Colonic mucosa (tissue), 4 donors: Measurements from ENCODE around the gene ATXN1. TPM values are rescaled to one million over a fixed set of nuclear protein-coding genes. Genes with fewer than 3 reads are reported as not detected.

ENCODE experiments used
- DNase-seq: peaks from one replicate; pipeline ENCODE4 v3.0.0-alpha.2; 2020
- H3K27ac ChIP-seq: fragments of 200-600 bp; one replicate; pipeline ENCODE4 v1.8.0; 2021
- H3K27me3 ChIP-seq: fragments of 200-600 bp; one replicate; pipeline ENCODE4 v1.8.0; 2021
- H3K36me3 ChIP-seq: fragments of 200-600 bp; one replicate; pipeline ENCODE4 v1.8.0; 2021
- H3K4me1 ChIP-seq: fragments of 200-600 bp; one replicate; pipeline ENCODE4 v1.8.0; 2021; ENCODE audit warnings: mild to moderate bottlenecking
- H3K4me3 ChIP-seq: fragments of 200-600 bp; one replicate; pipeline ENCODE4 v1.8.0; 2021
- H3K9ac ChIP-seq, 2 donors: one replicate each; pipeline ENCODE4 v1.7.0; 2013; ENCODE audit warnings: control low read depth in 2 of 2, low read depth in 2 of 2, low read length in 2 of 2
- H3K9me3 ChIP-seq: fragments of 200-600 bp; one replicate; pipeline ENCODE4 v1.8.0; 2021
- CTCF ChIP-seq: fragments of 200-600 bp; IDR thresholded peaks from one replicate; pipeline ENCODE4 v1.8.0; 2022; ENCODE audit warnings: antibody characterized with exemption, mild to moderate bottlenecking
- intact Hi-C: fragments of 100-400 bp; cut with DNase I; formaldehyde crosslinking; loops from one replicate; pipeline ENCODE4 v1.14.1; 2022
- total RNA-seq, 2 donors: library from RNA; stranded (reverse); fragmentation: NEBNext Ultra II Directional in 1 of 2; extraction: Animal tissue kit (Norgen Biotek cat#: 25700) in 1 of 2; gene quantifications; one replicate each; pipeline ENCODE4 v1.2.1, GENCODE V29; 2021
- donor health status: healthy.
- donor health status: DM: no; HTN: no; CAD: no.
- donor health status: DM: no; HTN: no; CAD: no.

ATXN1 gene
- total RNA-seq, 2 donors from 2014 or later: 24.5 to 41.9 TPM

- DNase-seq: no peak
- TF ChIP-seq CTCF: no peak
These were observed 411.7 kb downstream of the ATXN1 start for GRCh38 chr6:16349544-16349943.

GRCh38 chr6:16346831-16347230 is 414.4 kb downstream of the ATXN1 start:
- H3K9ac ChIP-seq: no peak overlapping the region
- H3K27ac ChIP-seq: no peak overlapping the region
- no peak overlapping the region for H3K4me3 ChIP-seq
- intact Hi-C loops: no loop called here
- no peak for TF ChIP-seq CTCF
- no peaks in the 10 kb centered on the region for H3K36me3 ChIP-seq
- H3K4me1 ChIP-seq: no peaks in the 10 kb centered on the region
- H3K9me3 ChIP-seq: no peaks in the 10 kb centered on the region
- H3K27me3 ChIP-seq: no peaks in the 10 kb centered on the region
- no peak for DNase-seq

More at GRCh38 chr6:16349544-16349943, 411.7 kb downstream of the ATXN1 start:
- intact Hi-C loops: no loop called here
- Histone ChIP-seq H3K4me3 (no peak overlapping the region), H3K36me3 (no peaks in the 10 kb centered on the region), H3K4me1 (no peaks in the 10 kb centered on the region), H3K27me3 (no peaks in the 10 kb centered on the region), H3K27ac (no peak overlapping the region), H3K9me3 (no peaks in the 10 kb centered on the region), H3K9ac (no peak overlapping the region)

GRCh38 chr6:16345449-16346330 is 415.6 kb downstream of the ATXN1 start:
- Histone ChIP-seq H3K36me3 (no peaks in the 10 kb centered on the region), H3K9me3 (no peaks in the 10 kb centered on the region), H3K27me3 (no peaks in the 10 kb centered on the region), H3K9ac (no peak overlapping the region), H3K4me1 (no peaks in the 10 kb centered on the region), H3K27ac (no peak overlapping the region), H3K4me3 (no peak overlapping the region)
- no peak for DNase-seq
- intact Hi-C loops: no loop called here
- TF ChIP-seq CTCF: no peak

DNA sequence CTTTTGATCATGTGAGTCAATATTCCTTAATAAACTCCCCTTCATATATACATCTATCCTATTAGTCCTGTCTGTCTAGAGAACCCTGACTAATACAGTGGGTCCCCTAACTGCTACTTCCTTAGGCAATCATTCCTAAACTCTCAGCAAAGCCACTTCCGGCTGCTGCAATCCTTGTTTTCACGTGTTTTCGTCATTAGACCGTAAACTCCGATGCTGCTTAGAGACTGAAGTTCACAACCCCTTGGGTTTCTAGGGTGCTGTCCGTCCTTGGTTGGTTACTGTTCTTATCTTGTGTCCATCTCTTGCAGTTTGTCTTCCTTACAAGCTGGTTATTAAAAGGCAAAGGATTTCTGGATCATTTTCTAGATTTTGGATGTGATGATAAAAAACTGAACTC is 416.5 kb downstream of the ATXN1 start:
- Histone ChIP-seq H3K9ac (no peak overlapping the region), H3K4me1 (no peaks in the 10 kb centered on the region), H3K36me3 (no peaks in the 10 kb centered on the region), H3K27ac (no peak overlapping the region), H3K9me3 (no peaks in the 10 kb centered on the region), H3K4me3 (no peak overlapping the region), H3K27me3 (no peaks in the 10 kb centered on the region)
- intact Hi-C loops: no loop called here
- TF ChIP-seq CTCF: no peak
- DNase-seq: no peak

DNA sequence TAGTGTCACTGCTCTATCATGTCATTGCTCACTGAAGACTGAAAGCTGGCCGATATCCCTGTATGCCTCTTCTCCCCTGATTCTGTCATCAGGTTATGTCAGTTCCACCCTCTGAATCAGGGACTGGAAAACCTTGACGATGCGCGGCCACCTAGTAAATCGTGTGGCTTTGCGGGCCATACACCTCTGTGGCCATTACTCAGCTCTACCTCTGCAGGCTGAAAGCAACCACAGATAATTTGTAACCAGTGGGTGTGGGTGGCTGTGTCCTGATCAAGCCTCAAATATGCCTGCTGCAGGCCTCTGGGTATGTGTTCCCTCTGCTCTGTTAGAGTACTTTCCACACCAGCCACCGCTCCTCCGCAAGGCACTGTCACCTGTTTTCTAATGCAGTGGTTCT is 417.7 kb downstream of the ATXN1 start:
- no peak for TF ChIP-seq CTCF
- Histone ChIP-seq H3K9me3 (no peaks in the 10 kb centered on the region), H3K4me3 (no peak overlapping the region), H3K27me3 (no peaks in the 10 kb centered on the region), H3K36me3 (no peaks in the 10 kb centered on the region), H3K9ac (no peak overlapping the region), H3K4me1 (no peaks in the 10 kb centered on the region), H3K27ac (no peak overlapping the region)
- intact Hi-C loops: no loop called here
- DNase-seq: no peak
